GM12878 (cell line): ENCODE measurements around the gene NUP93. TPM values are rescaled to one million over a fixed set of nuclear protein-coding genes. Genes with fewer than 3 reads are reported as not detected.
A peak's percentile ranks its signal among the peaks of the same experiment; 100 is the strongest.

Experiments used
- CHD2 ChIP-seq: IDR thresholded peaks from 2 replicates; pipeline ENCODE4 v1.6.1; 2011; ENCODE audit warnings: low read depth, low read length, improper control_type of control experiment, borderline replicate concordance
- CREM ChIP-seq: IDR thresholded peaks from 2 replicates; pipeline ENCODE4 v1.6.1; 2014; ENCODE audit warnings: antibody characterized with exemption, low read depth
- E2F4 ChIP-seq: IDR thresholded peaks from 2 replicates; pipeline ENCODE4 v1.6.1; 2012; ENCODE audit warnings: low read depth, low read length, improper control_type of control experiment
- E4F1 ChIP-seq: fragments of 450-650 bp; IDR thresholded peaks from 2 replicates; pipeline ENCODE4 v1.6.1; 2018; ENCODE audit warnings: borderline replicate concordance, mild to moderate bottlenecking; ENCODE audit not compliant: partially characterized antibody
- EGR1 ChIP-seq, 2 experiments: IDR thresholded peaks; 1 replicate in 1 of 2; 2 replicates in 1 of 2; pipeline ENCODE4 v1.6.1; 2011 to 2012; ENCODE audit warnings: low read depth in 2 of 2, low read length in 2 of 2, borderline replicate concordance in 1 of 2, mild to moderate bottlenecking in 1 of 2, moderate library complexity in 1 of 2
- MTA3 ChIP-seq: IDR thresholded peaks from 2 replicates; pipeline ENCODE4 v1.6.1; 2012; ENCODE audit warnings: low read length, inconsistent platforms, borderline replicate concordance
- MXI1 ChIP-seq: fragments of 150-350 bp; IDR thresholded peaks from 2 replicates; pipeline ENCODE4 v1.6.1; 2011; ENCODE audit warnings: low read depth, mild to moderate bottlenecking, inconsistent platforms, low read length, improper control_type of control experiment
- NFXL1 ChIP-seq: fragments of 450-650 bp; IDR thresholded peaks from 2 replicates; pipeline ENCODE4 v1.6.1; 2017; ENCODE audit warnings: antibody characterized with exemption, mild to moderate bottlenecking, borderline replicate concordance
- PAX5 ChIP-seq: IDR thresholded peaks from 2 replicates; pipeline ENCODE4 v1.6.1; 2011; ENCODE audit warnings: low read depth, low read length, borderline replicate concordance
- PBX3 ChIP-seq: IDR thresholded peaks from 2 replicates; pipeline ENCODE4 v1.6.1; 2011; ENCODE audit warnings: mild to moderate bottlenecking, low read depth, low read length, moderate library complexity; ENCODE audit not compliant: insufficient replicate concordance
- PML ChIP-seq: IDR thresholded peaks from 2 replicates; pipeline ENCODE4 v1.6.1; 2012; ENCODE audit warnings: low read length, inconsistent platforms
- POU2F2 ChIP-seq: IDR thresholded peaks from 3 replicates; pipeline ENCODE4 v1.6.1; 2011; ENCODE audit warnings: low read depth, mild to moderate bottlenecking, low read length, borderline replicate concordance
- RBBP5 ChIP-seq: fragments of 200-600 bp; sonication (generic); conservative IDR thresholded peaks from 2 replicates; pipeline ENCODE4 v1.6.1; 2016
- SMC3 ChIP-seq: IDR thresholded peaks from 2 replicates; pipeline ENCODE4 v1.6.1; 2011; ENCODE audit warnings: low read length, improper control_type of control experiment, borderline replicate concordance
- SP1 ChIP-seq: IDR thresholded peaks from one replicate; pipeline ENCODE4 v1.6.1; 2011; ENCODE audit warnings: low read depth, low read length
- SUZ12 ChIP-seq: fragments of 200-600 bp; sonication (generic); IDR thresholded peaks from one replicate; pipeline ENCODE4 v1.6.1; 2018; ENCODE audit warnings: antibody characterized with exemption, mild to moderate bottlenecking; ENCODE audit not compliant: unreplicated experiment
- TCF12 ChIP-seq: IDR thresholded peaks from 2 replicates; pipeline ENCODE4 v1.6.1; 2011; ENCODE audit warnings: low read depth, mild to moderate bottlenecking, low read length
- TCF3 ChIP-seq: IDR thresholded peaks from 2 replicates; pipeline ENCODE4 v1.6.1; 2012; ENCODE audit warnings: low read depth, mild to moderate bottlenecking, low read length, borderline replicate concordance; ENCODE audit not compliant: insufficient read depth
- YY1 ChIP-seq: IDR thresholded peaks from 2 replicates; pipeline ENCODE4 v1.6.1; 2011; ENCODE audit warnings: low read depth, mild to moderate bottlenecking, low read length
- ZNF24 ChIP-seq: fragments of 450-650 bp; IDR thresholded peaks from 2 replicates; pipeline ENCODE4 v1.6.1; 2017; ENCODE audit warnings: antibody characterized with exemption, mild to moderate bottlenecking
- ZNF384 ChIP-seq: IDR thresholded peaks from 2 replicates; pipeline ENCODE4 v1.6.1; 2012; ENCODE audit warnings: low read depth, mild to moderate bottlenecking, low read length, improper control_type of control experiment, borderline replicate concordance
- ZSCAN29 ChIP-seq: fragments of 450-650 bp; IDR thresholded peaks from 2 replicates; pipeline ENCODE4 v1.6.1; 2017; ENCODE audit warnings: mild to moderate bottlenecking, moderate library complexity
- polyA plus RNA-seq, 11 experiments: library from polyadenylated mRNA; depleted of rRNA in 4 of 11; unstranded in 6 of 11; stranded (reverse) in 5 of 11; fragments of >200 nt; fragmentation: Nextera tagmentation in 4 of 11; fragmentation: Illumina TruSeq in 1 of 11; extraction: Ambion mirVana in 4 of 11; extraction: Trizol in 1 of 11; gene quantifications; 1 replicate in 1 of 11; 2 replicates in 10 of 11; pipeline versions ENCODE4 v1.2.1 to v1.2.3, GENCODE V29; 2011 to 2016; ENCODE audit warnings: inconsistent platforms in 2 of 11, missing spikeins in 2 of 11, low read depth in 1 of 11
- total RNA-seq, 4 experiments: library from RNA; depleted of rRNA in 3 of 4; stranded (reverse); fragments of >200 nt in 3 of 4; fragmentation: Illumina TruSeq in 1 of 4; extraction: Trizol in 1 of 4; gene quantifications; 2 replicates each; pipeline versions ENCODE4 v1.2.1 to v1.2.3, GENCODE V29; 2013 to 2021
- TF ChIP-seq, protein P1 (sequence below): fragments of 450-650 bp; conservative IDR thresholded peaks from 2 replicates; pipeline ENCODE4 v1.6.1; 2017; ENCODE audit warnings: mild to moderate bottlenecking, moderate library complexity
- TF ChIP-seq, protein P2 (sequence below): fragments of 450-650 bp; IDR thresholded peaks from 2 replicates; pipeline ENCODE4 v1.6.1; 2017; ENCODE audit warnings: low read depth, mild to moderate bottlenecking, moderate library complexity

Gene NUP93
- total and polyA plus RNA-seq, 10 of the 15 experiments (the other 5 are each of a cell fraction or from before 2014, with no cell fraction given), result 82.2 to 175 (median 101) TPM

GRCh38 chr16:56888806-56889205, 158.9 kb downstream of the NUP93 start (continued):
- TF ChIP-seq E2F4, result no peak
- no peak for TF ChIP-seq SMC3
- no peak for TF ChIP-seq NFXL1
- TF ChIP-seq RBBP5, result no peak
- TF ChIP-seq E4F1, result no peak
- TF ChIP-seq ZNF24, result no peak
- no peak for TF ChIP-seq PML
- no peak for TF ChIP-seq TCF12
- TF ChIP-seq CREM, result 0 out of 2 replicates have a peak, but pooled peaks have one; percentile 33
- TF ChIP-seq SUZ12, result no peak
- no peak for TF ChIP-seq EGR1 (IDR thresholded peaks at IDR 0.05; ENCODE audit: borderline replicate concordance in 1 of 2, low read depth in 2 of 2, low read length in 2 of 2)
- no peak for TF ChIP-seq PBX3
- no peak for TF ChIP-seq TCF3
- TF ChIP-seq MXI1, result no peak
- TF ChIP-seq CHD2, result 0 out of 2 replicates have a peak, but pooled peaks have one; percentile 42
- no peak for TF ChIP-seq MTA3
- no peak for TF ChIP-seq SP1
- no peak for TF ChIP-seq ZSCAN29
- no peak for TF ChIP-seq ZNF384
- TF ChIP-seq, protein P1, sequence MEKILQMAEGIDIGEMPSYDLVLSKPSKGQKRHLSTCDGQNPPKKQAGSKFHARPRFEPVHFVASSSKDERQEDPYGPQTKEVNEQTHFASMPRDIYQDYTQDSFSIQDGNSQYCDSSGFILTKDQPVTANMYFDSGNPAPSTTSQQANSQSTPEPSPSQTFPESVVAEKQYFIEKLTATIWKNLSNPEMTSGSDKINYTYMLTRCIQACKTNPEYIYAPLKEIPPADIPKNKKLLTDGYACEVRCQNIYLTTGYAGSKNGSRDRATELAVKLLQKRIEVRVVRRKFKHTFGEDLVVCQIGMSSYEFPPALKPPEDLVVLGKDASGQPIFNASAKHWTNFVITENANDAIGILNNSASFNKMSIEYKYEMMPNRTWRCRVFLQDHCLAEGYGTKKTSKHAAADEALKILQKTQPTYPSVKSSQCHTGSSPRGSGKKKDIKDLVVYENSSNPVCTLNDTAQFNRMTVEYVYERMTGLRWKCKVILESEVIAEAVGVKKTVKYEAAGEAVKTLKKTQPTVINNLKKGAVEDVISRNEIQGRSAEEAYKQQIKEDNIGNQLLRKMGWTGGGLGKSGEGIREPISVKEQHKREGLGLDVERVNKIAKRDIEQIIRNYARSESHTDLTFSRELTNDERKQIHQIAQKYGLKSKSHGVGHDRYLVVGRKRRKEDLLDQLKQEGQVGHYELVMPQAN, result no peak
- TF ChIP-seq, protein P2, sequence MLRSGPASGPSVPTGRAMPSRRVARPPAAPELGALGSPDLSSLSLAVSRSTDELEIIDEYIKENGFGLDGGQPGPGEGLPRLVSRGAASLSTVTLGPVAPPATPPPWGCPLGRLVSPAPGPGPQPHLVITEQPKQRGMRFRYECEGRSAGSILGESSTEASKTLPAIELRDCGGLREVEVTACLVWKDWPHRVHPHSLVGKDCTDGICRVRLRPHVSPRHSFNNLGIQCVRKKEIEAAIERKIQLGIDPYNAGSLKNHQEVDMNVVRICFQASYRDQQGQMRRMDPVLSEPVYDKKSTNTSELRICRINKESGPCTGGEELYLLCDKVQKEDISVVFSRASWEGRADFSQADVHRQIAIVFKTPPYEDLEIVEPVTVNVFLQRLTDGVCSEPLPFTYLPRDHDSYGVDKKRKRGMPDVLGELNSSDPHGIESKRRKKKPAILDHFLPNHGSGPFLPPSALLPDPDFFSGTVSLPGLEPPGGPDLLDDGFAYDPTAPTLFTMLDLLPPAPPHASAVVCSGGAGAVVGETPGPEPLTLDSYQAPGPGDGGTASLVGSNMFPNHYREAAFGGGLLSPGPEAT, result peak; percentile 73; the same call in 1 of the 2 replicates
- 0 out of 2 replicates have a peak, but pooled peaks have one; percentile 38 for TF ChIP-seq PAX5
- 0 out of 2 replicates have a peak, but pooled peaks have one; percentile 11 for TF ChIP-seq YY1
- TF ChIP-seq POU2F2, result no peak
